Measurements from ENCODE around the gene OR1N1. TPM values are rescaled to one million over a fixed set of nuclear protein-coding genes. Genes with fewer than 3 reads are reported as not detected.
"Not testable (repeated sequence)": the region's sequence is repeated elsewhere in the genome, so short reads cannot be mapped to it uniquely, and the experiment has no call there.

Gene OR1N1
- total and polyA plus RNA-seq, 2 experiments from 2014 or later: not detected

GRCh38 chr9:122552812-122553211 is 25.7 kb upstream of the OR1N1 start, which contains the start of gene OR1N2:
Gene OR1N2 (plus strand): TSS chr9:122553112. CDS start chr9:122553212, 100 bp downstream.
- TF ChIP-seq, protein P1, sequence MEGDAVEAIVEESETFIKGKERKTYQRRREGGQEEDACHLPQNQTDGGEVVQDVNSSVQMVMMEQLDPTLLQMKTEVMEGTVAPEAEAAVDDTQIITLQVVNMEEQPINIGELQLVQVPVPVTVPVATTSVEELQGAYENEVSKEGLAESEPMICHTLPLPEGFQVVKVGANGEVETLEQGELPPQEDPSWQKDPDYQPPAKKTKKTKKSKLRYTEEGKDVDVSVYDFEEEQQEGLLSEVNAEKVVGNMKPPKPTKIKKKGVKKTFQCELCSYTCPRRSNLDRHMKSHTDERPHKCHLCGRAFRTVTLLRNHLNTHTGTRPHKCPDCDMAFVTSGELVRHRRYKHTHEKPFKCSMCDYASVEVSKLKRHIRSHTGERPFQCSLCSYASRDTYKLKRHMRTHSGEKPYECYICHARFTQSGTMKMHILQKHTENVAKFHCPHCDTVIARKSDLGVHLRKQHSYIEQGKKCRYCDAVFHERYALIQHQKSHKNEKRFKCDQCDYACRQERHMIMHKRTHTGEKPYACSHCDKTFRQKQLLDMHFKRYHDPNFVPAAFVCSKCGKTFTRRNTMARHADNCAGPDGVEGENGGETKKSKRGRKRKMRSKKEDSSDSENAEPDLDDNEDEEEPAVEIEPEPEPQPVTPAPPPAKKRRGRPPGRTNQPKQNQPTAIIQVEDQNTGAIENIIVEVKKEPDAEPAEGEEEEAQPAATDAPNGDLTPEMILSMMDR (IDR thresholded peaks at IDR 0.05; ENCODE audit: low read depth, low read length): no peak

GRCh38 chr9:122551371-122551770 is 24.3 kb upstream of the OR1N1 start:
- DNase-seq (ENCODE audit: low read depth in 1 of 2, low spot score in 1 of 2): no peak
- H3K4me1 ChIP-seq (ENCODE audit: low read depth): no peaks in the 10 kb centered on the region
- no peaks in the 10 kb centered on the region for H3K27me3 ChIP-seq
- no peak overlapping the region for H3K27ac ChIP-seq
- H3K36me3 ChIP-seq: no peaks in the 10 kb centered on the region
- TF ChIP-seq, protein P1 (IDR thresholded peaks at IDR 0.05; ENCODE audit: low read depth, low read length): no peak
- no peak overlapping the region for H3K4me3 ChIP-seq
- H3K9me3 ChIP-seq (ENCODE audit: low read depth): no peaks in the 10 kb centered on the region

More at GRCh38 chr9:122552812-122553211, 25.7 kb upstream of the OR1N1 start, which contains the start of gene OR1N2:
- no peak within 1 kb of the TSS for H3K27ac ChIP-seq
- H3K9me3 ChIP-seq (ENCODE audit: low read depth): no peaks in the 10 kb centered on the region
- no peak within 1 kb of the TSS for H3K4me3 ChIP-seq
- no peaks in the 10 kb centered on the region for H3K27me3 ChIP-seq
- no peaks in the 10 kb centered on the region for H3K4me1 ChIP-seq (ENCODE audit: low read depth)
- DNase-seq (ENCODE audit: low read depth in 1 of 2, low spot score in 1 of 2): no peak
- H3K36me3 ChIP-seq: no peaks in the 10 kb centered on the region

GRCh38 chr9:122546196-122546595 is 19.1 kb upstream of the OR1N1 start:
- H3K4me3 ChIP-seq: no peak overlapping the region
- no peaks in the 10 kb centered on the region for H3K9me3 ChIP-seq (ENCODE audit: low read depth)
- H3K36me3 ChIP-seq: no peaks in the 10 kb centered on the region
- TF ChIP-seq, protein P1 (IDR thresholded peaks at IDR 0.05; ENCODE audit: low read depth, low read length): no peak
- no peaks in the 10 kb centered on the region for H3K27me3 ChIP-seq
- H3K27ac ChIP-seq: no peak overlapping the region
- no peak for DNase-seq (ENCODE audit: low read depth in 1 of 2, low spot score in 1 of 2)
- no peaks in the 10 kb centered on the region for H3K4me1 ChIP-seq (ENCODE audit: low read depth)

- Histone ChIP-seq H3K27me3 (no peaks in the 10 kb centered on the region), H3K9me3 (ENCODE audit: low read depth) (no peaks in the 10 kb centered on the region), H3K4me3 (no peak overlapping the region), H3K27ac (no peak overlapping the region), H3K4me1 (ENCODE audit: low read depth) (no peaks in the 10 kb centered on the region), H3K36me3 (no peaks in the 10 kb centered on the region)
- TF ChIP-seq, protein P1 (IDR thresholded peaks at IDR 0.05; ENCODE audit: low read depth, low read length): no peak
- no peak for DNase-seq (ENCODE audit: low read depth in 1 of 2, low spot score in 1 of 2)
Observed at GRCh38 chr9:122538757-122539156, 11.7 kb upstream of the OR1N1 start.

DNA sequence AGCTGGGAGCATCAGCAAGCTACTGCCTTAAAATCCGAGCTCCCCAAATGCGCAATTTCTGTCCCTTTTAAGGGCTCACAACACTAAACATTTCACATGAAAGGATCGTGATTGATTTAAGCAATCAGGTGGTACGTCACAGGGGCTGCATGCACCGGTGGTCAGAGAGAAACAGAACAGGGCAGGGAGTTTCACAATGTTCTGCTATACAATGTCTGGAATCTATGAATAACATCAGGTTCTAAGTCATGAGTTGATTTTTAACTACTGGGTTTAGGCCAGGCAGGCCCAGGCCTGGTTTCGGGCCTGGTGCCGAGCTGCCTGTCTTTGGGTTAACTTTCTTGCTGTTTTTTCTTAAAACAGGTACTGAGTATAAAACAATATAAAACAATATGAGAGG is 10.0 kb upstream of the OR1N1 start:
- not testable (repeated sequence) for H3K4me3 ChIP-seq; H3K27ac ChIP-seq; H3K27me3 ChIP-seq; H3K4me1 ChIP-seq (ENCODE audit: low read depth); H3K9me3 ChIP-seq (ENCODE audit: low read depth); DNase-seq (ENCODE audit: low read depth in 1 of 2, low spot score in 1 of 2); H3K36me3 ChIP-seq

DNA sequence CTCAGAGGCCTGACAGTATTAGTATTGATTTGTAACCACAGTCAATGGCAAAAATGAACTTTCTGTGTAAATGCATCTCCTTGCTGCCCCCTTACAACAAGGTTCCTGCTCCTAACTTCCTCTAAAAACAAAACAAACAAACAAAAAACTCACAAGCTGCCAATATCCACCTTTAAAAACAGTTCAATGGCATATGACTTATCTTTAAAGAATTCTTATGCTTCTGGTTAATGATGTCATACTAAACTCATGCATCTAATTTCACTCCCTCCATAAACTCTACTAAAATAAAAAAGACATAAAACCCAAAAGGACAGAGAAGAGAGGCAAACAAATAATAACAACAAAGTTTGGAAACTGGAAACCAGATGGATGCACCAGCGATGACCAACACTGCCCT is 9.0 kb upstream of the OR1N1 start:
- Histone ChIP-seq H3K9me3 (ENCODE audit: low read depth) (no peaks in the 10 kb centered on the region), H3K27ac (no peak overlapping the region), H3K4me3 (no peak overlapping the region), H3K27me3 (no peaks in the 10 kb centered on the region), H3K4me1 (ENCODE audit: low read depth) (no peaks in the 10 kb centered on the region), H3K36me3 (no peaks in the 10 kb centered on the region)
- TF ChIP-seq, protein P1 (IDR thresholded peaks at IDR 0.05; ENCODE audit: low read depth, low read length): no peak
- no peak for DNase-seq (ENCODE audit: low read depth in 1 of 2, low spot score in 1 of 2)

DNA sequence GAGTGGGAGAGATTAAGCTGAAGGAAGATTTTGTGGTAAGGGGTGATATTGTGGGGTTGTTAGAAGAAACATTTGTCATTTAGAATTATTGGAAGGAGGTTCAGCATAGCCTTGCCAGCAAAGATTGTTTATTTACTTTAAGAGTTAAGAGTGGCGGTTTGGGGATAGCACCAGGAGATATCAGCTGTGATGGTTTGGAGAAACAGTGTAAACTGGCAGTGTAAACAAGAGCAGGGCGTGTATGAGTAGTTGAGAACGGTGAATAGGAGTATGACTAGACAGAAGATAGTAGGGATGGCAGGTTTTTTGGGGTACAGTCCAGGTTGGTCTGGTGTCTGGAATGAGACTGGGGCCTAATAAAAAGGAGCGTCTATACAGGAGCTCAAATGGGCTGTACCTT is 4.1 kb upstream of the OR1N1 start:
- not testable (repeated sequence) for DNase-seq (ENCODE audit: low read depth in 1 of 2, low spot score in 1 of 2); H3K27ac ChIP-seq; H3K9me3 ChIP-seq (ENCODE audit: low read depth); H3K4me3 ChIP-seq; H3K4me1 ChIP-seq (ENCODE audit: low read depth); H3K36me3 ChIP-seq; H3K27me3 ChIP-seq

All from cardiac muscle cell (in vitro differentiated cells and primary cell).